CD4-positive, alpha-beta T cell treated with Interleukin-6 at 100 ng/mL for 8 hours (primary cell): ENCODE measurements around the gene GPR161.
A peak's percentile ranks its signal among the peaks of the same experiment; 100 is the strongest.
"Not testable (repeated sequence)": the region's sequence is repeated elsewhere in the genome, so short reads cannot be mapped to it uniquely, and the experiment has no call there.

ENCODE experiments used
- DNase-seq: peaks from one replicate; pipeline ENCODE4 v3.0.0-alpha.2; 2020; ENCODE audit warnings: mixed read lengths, low spot score

Gene GPR161

GRCh38 chr1:168136709-168137514 lies at the start of gene GPR161:
GPR161 (minus strand) TSS chr1:168136930; CDS start chr1:168104850, 32,080 bp downstream.
- DNase-seq: no peak

GRCh38 chr1:168181063-168181720 lies 44.5 kb upstream of the GPR161 start:
- DNase-seq: not testable (repeated sequence)

GRCh38 chr1:168180148-168180524 lies 43.4 kb upstream of the GPR161 start:
- DNase-seq: no peak

GRCh38 chr1:168179438-168180147 lies 42.9 kb upstream of the GPR161 start:
- no peak for DNase-seq

GRCh38 chr1:168178638-168179437 lies 42.1 kb upstream of the GPR161 start, which contains the start of gene TIPRL:
TIPRL (plus strand) TSS chr1:168178962; CDS start chr1:168179078, 116 bp downstream.
- peak; percentile 93 for DNase-seq

- no peak for DNase-seq
Observed at GRCh38 chr1:168178227-168178637, 41.5 kb upstream of the GPR161 start.

GRCh38 chr1:168172250-168172915 lies 35.7 kb upstream of the GPR161 start:
- no peak for DNase-seq

- DNase-seq: no peak
Observed at GRCh38 chr1:168170564-168171508, 34.1 kb upstream of the GPR161 start.

GRCh38 chr1:168167806-168168205 lies 31.1 kb upstream of the GPR161 start:
- DNase-seq: no peak

- DNase-seq: no peak
Observed at GRCh38 chr1:168164771-168165170, 28.0 kb upstream of the GPR161 start.

- DNase-seq: no peak
Observed at GRCh38 chr1:168163670-168164069, 26.9 kb upstream of the GPR161 start.

GRCh38 chr1:168161459-168161858 lies 24.7 kb upstream of the GPR161 start:
- no peak for DNase-seq

- no peak for DNase-seq
Observed at GRCh38 chr1:168159979-168160378, 23.2 kb upstream of the GPR161 start.

GRCh38 chr1:168159251-168159650 lies 22.5 kb upstream of the GPR161 start:
- DNase-seq: no peak

- no peak for DNase-seq
Observed at GRCh38 chr1:168157638-168158037, 20.9 kb upstream of the GPR161 start.

- no peak for DNase-seq
Observed at GRCh38 chr1:168155910-168156309, 19.2 kb upstream of the GPR161 start.

- DNase-seq: not testable (repeated sequence)
Observed at GRCh38 chr1:168154707-168155106, 18.0 kb upstream of the GPR161 start.

- no peak for DNase-seq
Observed at GRCh38 chr1:168151935-168152334, 15.2 kb upstream of the GPR161 start.

- DNase-seq: no peak
Observed at GRCh38 chr1:168150283-168150682, 13.6 kb upstream of the GPR161 start.

GRCh38 chr1:168148916-168149315 lies 12.2 kb upstream of the GPR161 start:
- no peak for DNase-seq
